Measurements from ENCODE around the gene STARD4.

STARD4 gene

GRCh38 chr5:111520908-111521307, 8.6 kb upstream of the STARD4 start:
- no peak for DNase-seq

- DNase-seq = no peak
These were observed 6.4 kb upstream of the STARD4 start for GRCh38 chr5:111518777-111519176.

GRCh38 chr5:111517853-111518501, 5.6 kb upstream of the STARD4 start:
- no peak for DNase-seq

GRCh38 chr5:111514087-111514486, 1.8 kb upstream of the STARD4 start:
- no peak for DNase-seq

- peak in 1 of 2 experiments; percentile 80 for DNase-seq
These were observed 791 bp upstream of the STARD4 start for GRCh38 chr5:111513131-111513520.

- peak in 1 of 2 experiments; percentile 16 for DNase-seq
These were observed 432 bp downstream of the STARD4 start for GRCh38 chr5:111511831-111512374.

- DNase-seq = no peak
These were observed 1.0 kb downstream of the STARD4 start for GRCh38 chr5:111511174-111511830.

GRCh38 chr5:111509119-111509518, 3.2 kb downstream of the STARD4 start:
- no peak for DNase-seq

- no peak for DNase-seq
These were observed 5.1 kb downstream of the STARD4 start for GRCh38 chr5:111507276-111507675.

- DNase-seq = no peak
These were observed 7.2 kb downstream of the STARD4 start for GRCh38 chr5:111505096-111505495.

GRCh38 chr5:111502956-111503355, 9.4 kb downstream of the STARD4 start:
- DNase-seq = no peak

- DNase-seq = no peak
These were observed 14.0 kb downstream of the STARD4 start for GRCh38 chr5:111498346-111498745.

GRCh38 chr5:111495159-111495558, 17.2 kb downstream of the STARD4 start:
- no peak for DNase-seq

GRCh38 chr5:111494355-111494999, 17.9 kb downstream of the STARD4 start:
- DNase-seq = no peak

GRCh38 chr5:111493031-111493430, 19.3 kb downstream of the STARD4 start:
- DNase-seq = no peak

- no peak for DNase-seq
These were observed 24.0 kb downstream of the STARD4 start for GRCh38 chr5:111488353-111488752.

- DNase-seq = no peak
These were observed 25.4 kb downstream of the STARD4 start for GRCh38 chr5:111486926-111487325.

GRCh38 chr5:111486055-111486454, 26.3 kb downstream of the STARD4 start:
- no peak for DNase-seq

GRCh38 chr5:111480346-111480745, 32.0 kb downstream of the STARD4 start:
- DNase-seq = no peak

- DNase-seq = no peak
These were observed 33.4 kb downstream of the STARD4 start for GRCh38 chr5:111478898-111479297.

- DNase-seq = no peak
These were observed 34.1 kb downstream of the STARD4 start for GRCh38 chr5:111478266-111478665.

GRCh38 chr5:111472579-111472978, 39.8 kb downstream of the STARD4 start:
- DNase-seq = no peak

GRCh38 chr5:111472096-111472495, 40.2 kb downstream of the STARD4 start:
- no peak for DNase-seq

GRCh38 chr5:111469903-111470302, 42.4 kb downstream of the STARD4 start:
- no peak for DNase-seq
